Hematopoietic multipotent progenitor cell treated with erythropoietin and hydrocortisone succinate and interleukin-3 and kit ligand, for 15 days (in vitro differentiated cells): ENCODE measurements around the gene BOD1L1.

ENCODE experiments used
- DNase-seq: peaks from one replicate; pipeline ENCODE4 v3.0.0-alpha.2; 2015; ENCODE audit warnings: low spot score

The BOD1L1 gene

GRCh38 chr4:13539047-13539618, 88.4 kb downstream of the BOD1L1 start:
- no peak for DNase-seq

GRCh38 chr4:13538427-13538973, 89.0 kb downstream of the BOD1L1 start:
- no peak for DNase-seq

GRCh38 chr4:13537832-13538177, 89.7 kb downstream of the BOD1L1 start:
- no peak for DNase-seq

- no peak for DNase-seq
Observed at GRCh38 chr4:13537011-13537831, 90.3 kb downstream of the BOD1L1 start.

- no peak for DNase-seq
Observed at GRCh38 chr4:13536607-13537006, 90.9 kb downstream of the BOD1L1 start.

- DNase-seq: no peak
Observed at GRCh38 chr4:13535708-13536361, 91.7 kb downstream of the BOD1L1 start.

- DNase-seq: no peak
Observed at GRCh38 chr4:13535118-13535517, 92.4 kb downstream of the BOD1L1 start.

- no peak for DNase-seq
Observed at GRCh38 chr4:13534344-13535063, 93.0 kb downstream of the BOD1L1 start.

GRCh38 chr4:13533670-13534343, 93.7 kb downstream of the BOD1L1 start:
- DNase-seq: no peak

GRCh38 chr4:13531625-13531998, 95.9 kb downstream of the BOD1L1 start:
- no peak for DNase-seq

GRCh38 chr4:13530823-13531624, 96.5 kb downstream of the BOD1L1 start:
- DNase-seq: no peak

- no peak for DNase-seq
Observed at GRCh38 chr4:13529128-13529919, 98.2 kb downstream of the BOD1L1 start.

GRCh38 chr4:13528821-13529127, 98.8 kb downstream of the BOD1L1 start:
- no peak for DNase-seq

- no peak for DNase-seq
Observed at GRCh38 chr4:13527981-13528820, 99.3 kb downstream of the BOD1L1 start.

- no peak for DNase-seq
Observed at GRCh38 chr4:13527192-13527980, 100.1 kb downstream of the BOD1L1 start.

GRCh38 chr4:13526658-13527057, 100.9 kb downstream of the BOD1L1 start:
- no peak for DNase-seq

GRCh38 chr4:13525606-13526281, 101.8 kb downstream of the BOD1L1 start:
- DNase-seq: no peak
